Activated CD8-positive, alpha-beta memory T cell treated with anti-CD3 and anti-CD28 coated beads, Interleukin-2, amount 10 ng/mL, durations not matched to agents 7 days and 5 days (primary cell): ENCODE measurements around the gene PAX4. TPM values are rescaled to one million over a fixed set of nuclear protein-coding genes. Genes with fewer than 3 reads are reported as not detected.
A peak's percentile ranks its signal among the peaks of the same experiment; 100 is the strongest.

Source experiments
- ATAC-seq: fragments of 150-1000 bp; cut with Tn5 transposase; one replicate; pipeline ENCODE4 v1.10.0; 2021; ENCODE audit warnings: moderate library complexity
- CTCF ChIA-PET: fragments of 350-600 bp; sonication (Branson Sonifier 250); formaldehyde crosslinking; loops from one replicate; lab custom pipeline; 2021; ENCODE audit warnings: antibody characterized with exemption; lab: Charles Lee
- DNase-seq: peaks from one replicate; pipeline ENCODE4 v3.0.0-alpha.2; 2020
- H3K27ac Mint-ChIP-seq: one replicate; pipeline ENCODE4 v1.8.0; 2021; ENCODE audit warnings: mild to moderate bottlenecking, mixed read lengths
- H3K27me3 Mint-ChIP-seq: one replicate; pipeline ENCODE4 v1.8.0; 2021; ENCODE audit warnings: mixed read lengths
- H3K36me3 Mint-ChIP-seq: one replicate; pipeline ENCODE4 v1.8.0; 2021; ENCODE audit warnings: mild to moderate bottlenecking, mixed read lengths
- H3K4me1 Mint-ChIP-seq: one replicate; pipeline ENCODE4 v1.8.0; 2021; ENCODE audit warnings: mixed read lengths
- H3K4me3 Mint-ChIP-seq: one replicate; pipeline ENCODE4 v1.8.0; 2021; ENCODE audit warnings: mild to moderate bottlenecking, moderate library complexity, mixed read lengths
- H3K9me3 Mint-ChIP-seq: one replicate; pipeline ENCODE4 v1.8.0; 2022; ENCODE audit warnings: low read depth, mixed read lengths
- total RNA-seq, 2 experiments: library from RNA; stranded (reverse); gene quantifications; one replicate each; pipeline ENCODE4 v1.2.3, GENCODE V29; 2021

Gene PAX4, protein sequence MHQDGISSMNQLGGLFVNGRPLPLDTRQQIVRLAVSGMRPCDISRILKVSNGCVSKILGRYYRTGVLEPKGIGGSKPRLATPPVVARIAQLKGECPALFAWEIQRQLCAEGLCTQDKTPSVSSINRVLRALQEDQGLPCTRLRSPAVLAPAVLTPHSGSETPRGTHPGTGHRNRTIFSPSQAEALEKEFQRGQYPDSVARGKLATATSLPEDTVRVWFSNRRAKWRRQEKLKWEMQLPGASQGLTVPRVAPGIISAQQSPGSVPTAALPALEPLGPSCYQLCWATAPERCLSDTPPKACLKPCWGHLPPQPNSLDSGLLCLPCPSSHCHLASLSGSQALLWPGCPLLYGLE
- total RNA-seq: not detected

DNA sequence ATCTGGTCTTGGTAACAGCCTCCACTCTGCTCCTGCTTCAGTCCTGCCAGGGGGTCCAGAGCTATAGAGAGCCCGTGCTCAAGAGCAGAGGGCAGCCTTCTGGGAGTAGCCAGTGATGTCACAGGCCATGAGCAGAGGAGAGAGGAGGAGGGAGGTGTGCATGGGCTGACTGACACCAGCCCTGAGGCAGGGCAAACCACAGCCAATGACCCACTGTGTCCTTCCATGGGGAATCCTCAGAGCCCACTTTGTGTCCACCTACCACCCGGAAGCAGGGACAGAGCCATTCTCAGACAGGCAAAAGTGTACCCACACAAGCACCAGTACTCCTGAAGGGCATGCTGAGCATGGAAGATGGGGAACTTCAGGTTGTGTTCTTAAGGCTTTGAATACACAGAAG, at the start of gene PAX4:
TSS of gene PAX4 (minus strand) at position 101 of the 400 bp plus-strand sequence. CDS start 2,214 bp downstream, outside the sequence.
- no peaks in the 10 kb centered on the region for H3K9me3 Mint-ChIP-seq
- ATAC-seq (no peak), DNase-seq (no peak)
- peaks cover 68% of the 10 kb centered on the region for H3K27me3 Mint-ChIP-seq
- H3K36me3 Mint-ChIP-seq: no peaks in the 10 kb centered on the region
- no peak within 1 kb of the TSS for H3K4me3 Mint-ChIP-seq
- H3K27ac Mint-ChIP-seq: no peak within 1 kb of the TSS
- CTCF ChIA-PET: no interaction called here
- peaks cover 7% of the 10 kb centered on the region for H3K4me1 Mint-ChIP-seq

DNA sequence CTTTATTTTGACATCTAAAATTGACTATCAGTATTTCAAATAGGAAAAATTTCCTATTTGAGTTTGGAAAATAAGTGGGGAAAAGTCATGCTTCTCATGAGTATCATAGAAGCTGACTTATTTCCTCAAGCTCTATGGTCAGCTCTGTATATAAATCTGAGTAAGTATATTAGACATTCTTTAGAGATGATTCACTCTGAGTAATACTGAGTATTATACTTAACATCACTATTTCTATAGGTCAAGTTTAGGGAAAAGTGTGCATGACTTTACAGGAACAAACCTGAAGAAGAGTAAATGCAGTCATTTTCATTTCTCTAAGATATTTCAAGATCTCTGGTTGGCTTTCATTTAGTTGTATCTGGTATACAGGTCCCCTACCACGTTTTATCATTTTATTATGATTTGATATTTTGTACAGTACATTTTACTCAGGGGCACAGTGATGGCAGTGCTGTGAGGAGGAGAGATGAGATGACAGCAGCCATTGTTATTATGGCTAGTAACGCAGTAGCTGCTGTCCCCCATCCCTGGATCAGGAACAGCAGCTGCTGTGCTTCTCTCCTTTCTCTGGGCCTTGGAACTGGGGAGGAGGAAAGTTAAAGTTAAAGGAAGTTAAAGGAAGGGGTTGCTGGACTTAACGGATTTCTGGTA, 49.2 kb upstream of the PAX4 start:
- no peak overlapping the region for H3K4me3 Mint-ChIP-seq
- CTCF ChIA-PET: no interaction called here

DNA sequence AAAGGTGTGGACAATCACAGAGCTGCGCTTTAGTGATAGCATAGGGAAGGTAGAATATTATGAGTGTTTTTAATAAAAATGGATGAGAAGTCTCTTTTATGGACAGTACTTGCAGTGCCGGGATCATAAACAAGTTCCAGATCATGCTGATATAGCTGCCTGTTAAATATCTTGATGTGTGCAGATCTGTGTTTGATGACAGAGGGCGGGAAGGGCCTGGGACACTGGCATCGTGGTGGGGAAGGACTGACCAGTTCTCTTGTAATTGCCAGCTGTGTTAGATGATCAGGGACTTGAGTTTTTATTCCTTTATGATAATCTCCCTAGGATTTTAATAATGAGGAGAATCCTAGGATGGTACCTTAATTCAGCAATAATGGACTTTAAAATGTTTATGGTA, 48.7 kb upstream of the PAX4 start:
- no peaks in the 10 kb centered on the region for H3K9me3 Mint-ChIP-seq
- no peak overlapping the region for H3K4me3 Mint-ChIP-seq
- DNase-seq (no peak), ATAC-seq (no peak)
- H3K27me3 Mint-ChIP-seq: no peaks in the 10 kb centered on the region
- peaks cover 44% of the 10 kb centered on the region for H3K4me1 Mint-ChIP-seq
- H3K36me3 Mint-ChIP-seq: peaks cover 20% of the 10 kb centered on the region
- CTCF ChIA-PET: no interaction called here
- no peak overlapping the region for H3K27ac Mint-ChIP-seq

More for the DNA sequence above, 49.2 kb upstream of the PAX4 start:
- peaks cover 44% of the 10 kb centered on the region for H3K4me1 Mint-ChIP-seq
- H3K27ac Mint-ChIP-seq: no peak overlapping the region
- peaks cover 25% of the 10 kb centered on the region for H3K36me3 Mint-ChIP-seq
- ATAC-seq (no peak), DNase-seq (no peak)
- H3K9me3 Mint-ChIP-seq: no peaks in the 10 kb centered on the region
- H3K27me3 Mint-ChIP-seq: no peaks in the 10 kb centered on the region

DNA sequence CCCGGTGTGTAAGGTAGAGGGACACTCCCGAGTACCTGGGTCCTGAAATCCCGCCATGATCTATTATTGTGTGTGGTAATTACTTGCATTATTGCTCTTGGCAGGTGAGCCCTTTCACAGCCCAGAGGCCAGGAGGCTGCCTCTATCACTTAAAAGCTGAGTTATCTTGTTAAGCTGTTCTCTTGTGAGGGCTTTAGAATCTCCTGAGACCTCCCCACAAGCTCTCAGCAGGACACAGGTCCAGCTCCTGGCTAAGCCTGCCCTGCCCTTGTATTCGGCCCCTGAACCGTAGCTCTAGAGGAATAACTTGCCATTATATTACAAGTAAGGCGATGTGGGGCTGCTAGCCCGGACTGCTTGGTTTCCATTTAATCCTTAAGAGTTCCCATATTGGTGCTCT, 48.0 kb upstream of the PAX4 start:
- CTCF ChIA-PET: no interaction called here
- Mint-ChIP-seq H3K4me1 (peaks cover 49% of the 10 kb centered on the region), H3K9me3 (no peaks in the 10 kb centered on the region), H3K27me3 (no peaks in the 10 kb centered on the region), H3K36me3 (peaks cover 22% of the 10 kb centered on the region), H3K27ac (no peak overlapping the region), H3K4me3 (no peak overlapping the region)
- DNase-seq: no peak
- ATAC-seq: no peak

GRCh38 chr7:127658970-127659630, 41.2 kb upstream of the PAX4 start:
- Mint-ChIP-seq H3K27ac (no peak overlapping the region), H3K9me3 (no peaks in the 10 kb centered on the region), H3K4me3 (no peak overlapping the region), H3K4me1 (peaks cover 40% of the 10 kb centered on the region), H3K27me3 (no peaks in the 10 kb centered on the region), H3K36me3 (peaks cover 43% of the 10 kb centered on the region)
- ATAC-seq: no peak
- CTCF ChIA-PET: no interaction called here
- no peak for DNase-seq

- CTCF ChIA-PET: no interaction called here
- H3K4me1 Mint-ChIP-seq: peaks cover 51% of the 10 kb centered on the region
- H3K9me3 Mint-ChIP-seq: no peaks in the 10 kb centered on the region
- H3K27ac Mint-ChIP-seq: no peak overlapping the region
- ATAC-seq: no peak
- H3K4me3 Mint-ChIP-seq: no peak overlapping the region
- H3K36me3 Mint-ChIP-seq: peaks cover 41% of the 10 kb centered on the region
- H3K27me3 Mint-ChIP-seq: no peaks in the 10 kb centered on the region
- no peak for DNase-seq
Measured at GRCh38 chr7:127657500-127657899, 39.6 kb upstream of the PAX4 start.

DNA sequence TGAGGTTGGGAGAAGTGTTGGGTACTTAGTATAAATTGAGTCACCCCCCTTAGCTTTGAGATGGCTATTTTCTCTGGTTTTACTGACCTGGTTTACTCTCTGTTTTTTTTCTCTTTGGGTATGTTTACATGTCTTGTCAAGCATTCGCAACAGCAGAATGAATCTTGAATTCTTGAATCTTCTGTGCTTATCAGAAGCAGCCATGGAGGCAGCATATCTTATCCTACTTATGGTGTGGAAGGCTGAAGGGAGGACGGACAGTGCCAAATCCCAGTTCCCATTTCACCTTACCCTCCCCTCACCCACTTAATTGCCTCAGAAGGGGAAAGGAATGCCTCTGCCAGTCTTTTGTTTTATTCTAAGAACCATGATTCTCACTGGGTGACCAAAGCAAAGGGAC, 37.8 kb upstream of the PAX4 start:
- DNase-seq: no peak
- Mint-ChIP-seq H3K9me3 (no peaks in the 10 kb centered on the region), H3K36me3 (peaks cover 33% of the 10 kb centered on the region), H3K4me3 (no peak overlapping the region), H3K27me3 (no peaks in the 10 kb centered on the region), H3K27ac (peak overlapping the region; percentile 68), H3K4me1 (peaks cover 48% of the 10 kb centered on the region)
- CTCF ChIA-PET: no interaction called here
- no peak for ATAC-seq

DNA sequence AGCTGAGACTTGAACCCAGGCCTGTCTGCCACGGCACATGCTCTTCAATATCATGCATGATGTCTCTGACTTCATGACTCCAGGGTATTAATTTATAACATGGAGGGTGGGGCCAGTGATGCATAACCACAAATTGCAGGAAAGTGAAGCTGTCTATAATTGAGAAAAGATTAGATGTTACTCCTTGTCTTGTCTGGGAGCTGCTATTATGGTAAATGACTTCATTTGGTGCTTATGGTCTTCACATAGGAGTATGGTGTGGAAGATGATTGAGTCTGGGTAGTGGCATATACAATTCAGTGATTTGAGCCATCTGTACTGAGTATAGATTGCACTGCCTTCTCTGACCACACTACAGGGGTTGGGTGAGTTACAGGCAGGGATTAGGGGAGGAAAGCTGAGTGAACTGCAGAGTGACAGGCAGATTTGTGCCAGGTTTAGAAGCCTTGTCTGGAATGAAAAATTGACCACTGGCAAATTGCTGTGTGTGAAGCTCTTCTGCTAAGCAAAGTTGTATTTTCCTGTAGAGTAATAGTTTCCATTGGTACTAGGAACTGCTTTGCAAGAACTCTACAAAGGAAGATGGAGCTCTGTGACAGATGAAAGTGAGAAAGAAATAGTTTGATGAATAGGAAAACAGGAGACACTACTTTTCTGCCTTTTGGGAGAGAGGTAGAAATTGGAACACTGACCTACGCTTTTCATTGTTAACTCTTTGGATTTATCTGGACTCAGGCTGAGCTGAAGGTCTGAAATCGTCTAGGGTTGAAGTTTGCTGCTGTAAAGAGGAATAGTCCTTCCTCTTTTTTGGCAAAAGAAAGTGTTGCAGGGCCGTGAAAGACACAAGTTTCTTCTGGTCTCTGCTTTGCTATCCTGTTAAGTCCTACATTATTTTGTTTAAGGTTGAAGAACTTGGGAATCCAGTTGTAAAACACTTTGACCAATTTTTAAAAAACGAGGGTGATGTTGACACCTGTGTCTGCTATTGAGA, 36.8 kb upstream of the PAX4 start:
- H3K27ac Mint-ChIP-seq: peak overlapping the region; percentile 8
- peaks cover 27% of the 10 kb centered on the region for H3K36me3 Mint-ChIP-seq
- CTCF ChIA-PET: interaction anchor here (1.7 kb wide), 1 partner anchor 54 kb away, joined by 3 read pairs; no protein-coding TSS in a partner anchor
- peaks cover 48% of the 10 kb centered on the region for H3K4me1 Mint-ChIP-seq
- DNase-seq (peak; percentile 41), ATAC-seq (no peak)
- peak overlapping the region; percentile 5 for H3K4me3 Mint-ChIP-seq
- no peaks in the 10 kb centered on the region for H3K9me3 Mint-ChIP-seq
- H3K27me3 Mint-ChIP-seq: no peaks in the 10 kb centered on the region

DNA sequence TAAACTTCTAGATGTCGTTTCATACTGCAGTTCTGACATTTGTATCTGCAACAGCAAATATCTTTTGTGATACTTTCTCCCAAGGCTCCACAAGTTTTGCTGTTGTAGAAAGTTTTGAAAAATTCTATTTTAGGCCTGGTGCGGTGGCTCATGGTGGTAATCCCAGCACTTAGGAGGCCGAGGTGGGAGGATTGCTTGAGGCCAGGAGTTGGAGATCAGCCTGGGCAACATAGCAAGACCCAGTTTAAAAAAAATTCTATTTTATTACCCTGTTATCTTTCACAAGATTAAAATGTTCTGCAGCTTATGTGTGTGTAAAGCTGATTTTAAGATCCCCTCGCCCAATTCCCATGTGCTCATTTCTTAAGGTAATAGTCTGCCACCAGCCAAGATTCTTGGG, 35.5 kb upstream of the PAX4 start:
- CTCF ChIA-PET: interaction anchor here (1.7 kb wide), 1 partner anchor 55 kb away, joined by 3 read pairs; no protein-coding TSS in a partner anchor
- Mint-ChIP-seq H3K9me3 (no peaks in the 10 kb centered on the region), H3K4me3 (peak overlapping the region; percentile 100), H3K4me1 (peaks cover 41% of the 10 kb centered on the region), H3K27me3 (no peaks in the 10 kb centered on the region), H3K27ac (no peak overlapping the region), H3K36me3 (peaks cover 16% of the 10 kb centered on the region)
- DNase-seq: no peak
- ATAC-seq: no peak

GRCh38 chr7:127652333-127653248, 34.6 kb upstream of the PAX4 start:
- Mint-ChIP-seq H3K4me3 (peak overlapping the region; percentile 100), H3K9me3 (no peaks in the 10 kb centered on the region), H3K36me3 (peaks cover 13% of the 10 kb centered on the region), H3K27me3 (no peaks in the 10 kb centered on the region), H3K27ac (peak overlapping the region; percentile 89), H3K4me1 (peaks cover 41% of the 10 kb centered on the region)
- CTCF ChIA-PET: no interaction called here
- DNase-seq (no peak), ATAC-seq (peak; percentile 32)

- Mint-ChIP-seq H3K36me3 (peaks cover 10% of the 10 kb centered on the region), H3K4me3 (peak within 1 kb of the TSS; percentile 100), H3K4me1 (peaks cover 37% of the 10 kb centered on the region), H3K27me3 (no peaks in the 10 kb centered on the region), H3K9me3 (no peaks in the 10 kb centered on the region), H3K27ac (peak within 1 kb of the TSS; percentile 89)
- peak; percentile 94 for ATAC-seq
- peak; percentile 100 for DNase-seq
- CTCF ChIA-PET: interaction anchor here (1.1 kb wide), 1 partner anchor 9 kb away, joined by 3 read pairs; no protein-coding TSS in a partner anchor
Measured at GRCh38 chr7:127651556-127652332, 33.8 kb upstream of the PAX4 start, which contains the start of gene SND1. Gene SND1, plus strand, starts transcription at chr7:127652194. Its CDS starts 180 bp downstream, at chr7:127652374.
